Left ventricle myocardium inferior (tissue), 1 donor: ENCODE results near the gene SMARCE1. TPM values are rescaled to one million over a fixed set of nuclear protein-coding genes. Genes with fewer than 3 reads are reported as not detected.

Experiments
- DNase-seq: peaks from one replicate; pipeline ENCODE4 v3.0.0-alpha.2; 2020
- H3K27ac ChIP-seq: fragments of 200-600 bp; replicated peaks from 2 replicates; pipeline ENCODE4 v1.8.0; 2021
- H3K27me3 ChIP-seq: fragments of 200-600 bp; 2 replicates; pipeline ENCODE4 v1.8.0; 2021; ENCODE audit warnings: low read depth
- H3K36me3 ChIP-seq: fragments of 200-600 bp; 2 replicates; pipeline ENCODE4 v1.8.0; 2021
- H3K4me1 ChIP-seq: fragments of 200-600 bp; 2 replicates; pipeline ENCODE4 v1.8.0; 2021
- H3K4me3 ChIP-seq: fragments of 200-600 bp; 2 replicates; pipeline ENCODE4 v1.8.0; 2021; ENCODE audit warnings: mild to moderate bottlenecking, moderate library complexity
- H3K9me3 ChIP-seq: fragments of 200-600 bp; replicated peaks from 2 replicates; pipeline ENCODE4 v1.8.0; 2021
- intact Hi-C: fragments of 100-400 bp; cut with micrococcal nuclease; formaldehyde crosslinking; loops from one replicate; pipeline ENCODE4 v1.11.0; 2022
- total RNA-seq: library from RNA; stranded (reverse); fragmentation: NEBNext Ultra II Directional; extraction: Animal tissue kit (Norgen Biotek cat#: 25700); gene quantifications from one replicate; pipeline ENCODE4 v1.2.1, GENCODE V29; 2021
- TF ChIP-seq, protein P1 (sequence below): fragments of 200-600 bp; IDR thresholded peaks from 2 replicates; pipeline ENCODE4 v1.8.0; 2021; ENCODE audit warnings: antibody characterized with exemption, mild to moderate bottlenecking, borderline replicate concordance
- donor health status: DM: no; HTN: yes; CAD: no; lungs with severe emphysema.

The SMARCE1 gene
- total RNA-seq, 1 donor from 2014 or later = 58.6 TPM

DNA sequence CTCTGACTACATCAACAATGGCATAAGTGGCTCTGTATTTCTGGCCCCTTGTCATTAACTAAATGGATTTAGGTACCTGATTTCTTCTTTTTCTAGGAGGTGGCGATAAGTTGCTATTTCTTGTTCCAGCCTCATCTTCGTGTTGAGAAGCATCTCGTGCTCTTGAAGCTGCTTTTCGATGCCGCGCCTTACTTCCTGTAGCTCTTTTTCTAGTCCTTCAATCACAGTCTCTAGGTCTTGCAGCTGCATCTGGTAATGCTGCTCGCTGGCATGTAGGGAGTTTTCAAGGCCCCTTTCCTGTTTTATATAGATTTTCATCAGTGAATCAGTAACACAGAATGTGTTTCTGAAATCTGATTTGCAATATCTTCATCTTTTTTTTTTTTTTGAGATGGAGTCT, 12.3 kb upstream of the SMARCE1 start:
- intact Hi-C loops = no loop called here
- Histone ChIP-seq H3K4me1 (no peaks in the 10 kb centered on the region), H3K9me3 (no peaks in the 10 kb centered on the region), H3K27me3 (peaks cover 15% of the 10 kb centered on the region), H3K4me3 (no peak overlapping the region), H3K27ac (no peak overlapping the region), H3K36me3 (no peaks in the 10 kb centered on the region)
- TF ChIP-seq, protein P1, sequence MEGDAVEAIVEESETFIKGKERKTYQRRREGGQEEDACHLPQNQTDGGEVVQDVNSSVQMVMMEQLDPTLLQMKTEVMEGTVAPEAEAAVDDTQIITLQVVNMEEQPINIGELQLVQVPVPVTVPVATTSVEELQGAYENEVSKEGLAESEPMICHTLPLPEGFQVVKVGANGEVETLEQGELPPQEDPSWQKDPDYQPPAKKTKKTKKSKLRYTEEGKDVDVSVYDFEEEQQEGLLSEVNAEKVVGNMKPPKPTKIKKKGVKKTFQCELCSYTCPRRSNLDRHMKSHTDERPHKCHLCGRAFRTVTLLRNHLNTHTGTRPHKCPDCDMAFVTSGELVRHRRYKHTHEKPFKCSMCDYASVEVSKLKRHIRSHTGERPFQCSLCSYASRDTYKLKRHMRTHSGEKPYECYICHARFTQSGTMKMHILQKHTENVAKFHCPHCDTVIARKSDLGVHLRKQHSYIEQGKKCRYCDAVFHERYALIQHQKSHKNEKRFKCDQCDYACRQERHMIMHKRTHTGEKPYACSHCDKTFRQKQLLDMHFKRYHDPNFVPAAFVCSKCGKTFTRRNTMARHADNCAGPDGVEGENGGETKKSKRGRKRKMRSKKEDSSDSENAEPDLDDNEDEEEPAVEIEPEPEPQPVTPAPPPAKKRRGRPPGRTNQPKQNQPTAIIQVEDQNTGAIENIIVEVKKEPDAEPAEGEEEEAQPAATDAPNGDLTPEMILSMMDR = no peak
- no peak for DNase-seq

DNA sequence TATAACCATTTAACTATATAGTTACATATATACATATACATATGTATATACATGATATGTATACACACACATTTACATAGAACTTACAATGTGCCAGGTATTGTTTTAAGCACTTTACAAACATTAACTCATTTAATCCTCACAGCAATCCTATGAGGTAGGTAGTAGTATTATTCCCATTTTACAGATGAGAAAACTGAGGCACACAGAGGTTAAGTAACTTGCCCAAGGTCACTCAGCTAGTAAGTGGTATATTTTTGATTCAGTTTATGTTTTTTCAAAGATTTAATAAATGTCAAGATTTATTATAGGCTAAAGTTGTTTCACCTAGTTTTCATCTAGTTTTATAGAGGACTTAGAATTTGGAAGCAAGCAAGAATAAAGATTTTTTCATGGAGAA, 10.8 kb upstream of the SMARCE1 start:
- Histone ChIP-seq H3K4me1 (no peaks in the 10 kb centered on the region), H3K4me3 (no peak overlapping the region), H3K36me3 (no peaks in the 10 kb centered on the region), H3K27ac (no peak overlapping the region), H3K9me3 (no peaks in the 10 kb centered on the region), H3K27me3 (peaks cover 5% of the 10 kb centered on the region)
- intact Hi-C loops = no loop called here
- TF ChIP-seq, protein P1 = no peak
- DNase-seq = no peak

DNA sequence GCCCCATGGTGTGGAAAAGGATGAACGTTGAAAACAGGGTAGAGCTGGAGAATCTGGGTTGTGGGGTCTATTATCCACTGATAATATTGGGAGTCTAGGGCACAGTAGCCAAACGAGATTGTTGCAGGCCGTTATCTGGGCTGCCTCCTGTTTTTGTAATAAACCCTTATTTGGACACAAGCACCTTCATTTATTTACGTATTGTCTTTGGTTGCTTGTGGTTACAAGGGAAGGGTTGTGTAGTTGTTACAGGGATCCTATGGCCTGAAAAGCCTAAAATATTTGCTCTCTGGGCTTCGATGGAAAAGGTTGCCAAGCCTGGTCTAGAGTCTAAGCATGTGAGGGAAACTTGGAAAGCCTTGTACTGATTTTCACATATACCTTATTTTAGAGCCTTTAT, 4.3 kb upstream of the SMARCE1 start:
- Histone ChIP-seq H3K4me1 (peaks cover 24% of the 10 kb centered on the region), H3K27ac (no peak overlapping the region), H3K27me3 (no peaks in the 10 kb centered on the region), H3K36me3 (no peaks in the 10 kb centered on the region), H3K4me3 (no peak overlapping the region), H3K9me3 (no peaks in the 10 kb centered on the region)
- DNase-seq = no peak
- intact Hi-C loops = no loop called here
- TF ChIP-seq, protein P1 = no peak

DNA sequence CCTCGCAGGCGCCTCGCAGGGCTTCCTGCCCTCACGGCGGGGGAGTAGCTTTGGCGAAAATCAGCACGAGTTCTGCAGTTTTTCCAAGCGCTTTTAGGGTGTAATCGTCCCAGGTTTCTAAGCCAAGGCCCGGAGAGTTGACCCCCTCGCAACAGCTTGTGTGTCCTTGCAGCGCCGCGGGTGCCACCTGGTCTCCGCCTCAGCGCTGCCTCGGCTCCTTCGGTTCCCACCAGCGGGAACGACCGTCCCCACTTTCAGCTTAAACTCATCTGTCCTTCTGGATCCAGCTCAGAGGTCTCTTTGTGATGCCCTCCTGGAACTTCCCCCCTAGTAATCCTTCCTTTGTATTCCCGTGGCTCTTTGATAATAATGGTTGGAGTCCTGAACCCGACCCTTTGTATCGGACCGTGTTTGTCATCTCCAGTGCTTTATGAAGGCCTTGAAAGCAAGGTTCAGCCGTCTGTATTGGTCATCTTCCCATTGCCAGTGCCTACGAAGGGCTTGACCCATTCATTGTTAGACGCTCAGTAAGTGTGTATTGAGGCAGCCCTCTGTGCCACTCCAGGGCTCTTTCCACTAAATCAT, 858 bp upstream of the SMARCE1 start:
- peak; percentile 24 for DNase-seq
- peak overlapping the region; percentile 98 for H3K27ac ChIP-seq
- H3K4me3 ChIP-seq = peak overlapping the region; percentile 96
- H3K4me1 ChIP-seq = peaks cover 57% of the 10 kb centered on the region
- intact Hi-C loops = no loop called here
- H3K27me3 ChIP-seq = no peaks in the 10 kb centered on the region
- peaks cover 18% of the 10 kb centered on the region for H3K36me3 ChIP-seq
- TF ChIP-seq, protein P1 = no peak
- no peaks in the 10 kb centered on the region for H3K9me3 ChIP-seq

DNA sequence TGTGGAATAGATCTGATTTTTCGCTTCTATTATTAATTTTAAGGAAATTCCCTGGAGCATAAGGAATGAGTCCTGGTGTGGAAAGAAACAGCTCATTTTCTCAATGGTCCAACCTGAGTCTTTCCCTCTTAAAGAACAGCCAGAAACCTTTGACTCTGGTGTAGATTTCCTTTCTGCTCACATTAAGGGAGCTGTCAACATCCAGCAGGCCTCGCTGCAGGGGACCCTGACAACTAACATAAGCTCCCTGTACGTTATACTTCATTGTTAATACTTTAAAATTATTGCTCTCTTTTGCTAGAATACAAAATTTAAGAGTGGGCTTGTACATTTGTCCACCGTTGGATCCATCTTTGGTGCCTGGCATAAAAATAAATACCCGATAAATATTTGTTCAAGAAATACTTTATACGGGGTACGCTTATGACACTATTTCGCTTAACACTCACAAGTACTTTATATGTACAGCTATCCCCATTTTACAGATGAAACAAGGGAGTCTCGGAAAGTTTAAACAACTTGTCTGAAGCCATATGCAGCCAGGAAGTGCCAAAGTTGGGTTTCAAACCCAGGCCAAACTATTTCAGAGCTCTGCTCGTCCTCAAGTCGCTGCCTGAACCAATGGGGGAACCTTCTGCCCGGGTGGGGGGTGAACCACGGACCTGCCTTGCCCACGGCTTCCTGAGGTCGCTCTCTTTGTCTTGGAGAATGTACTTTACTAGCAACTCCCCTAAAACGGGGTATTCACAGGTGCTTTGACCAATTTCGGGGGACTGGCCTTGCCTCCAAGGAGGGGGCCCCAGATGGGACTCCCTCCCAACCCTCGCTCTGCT, 611 bp downstream of the SMARCE1 start:
- intact Hi-C loops = no loop called here
- Histone ChIP-seq H3K27ac (peak overlapping the region; percentile 98), H3K9me3 (no peaks in the 10 kb centered on the region), H3K27me3 (no peaks in the 10 kb centered on the region), H3K36me3 (peaks cover 33% of the 10 kb centered on the region), H3K4me3 (peak overlapping the region; percentile 96), H3K4me1 (peaks cover 60% of the 10 kb centered on the region)
- DNase-seq = no peak
- TF ChIP-seq, protein P1 = no peak
